HG03025 (cell line): ENCODE measurements around the gene DDN.

ENCODE experiments used
- ATAC-seq: cut with Tn5 transposase; IDR thresholded peaks from one replicate; pipeline ENCODE4 v1.9.1; 2021; ENCODE audit warnings: mild to moderate bottlenecking, moderate library complexity; ENCODE audit not compliant: unreplicated experiment, low FRiP score

The DDN gene

GRCh38 chr12:49015196-49015595 lies 16.0 kb upstream of the DDN start:
- no peak for ATAC-seq

GRCh38 chr12:49014547-49014946 lies 15.4 kb upstream of the DDN start:
- ATAC-seq = no peak

- ATAC-seq = no peak
These were observed 14.3 kb upstream of the DDN start for GRCh38 chr12:49013428-49013827.

GRCh38 chr12:49012739-49013138 lies 13.6 kb upstream of the DDN start:
- no peak for ATAC-seq

GRCh38 chr12:49010092-49010668 lies 11.0 kb upstream of the DDN start:
- no peak for ATAC-seq

- ATAC-seq = no peak
These were observed 9.8 kb upstream of the DDN start for GRCh38 chr12:49008943-49009342.

GRCh38 chr12:49000346-49000745 lies 1.2 kb upstream of the DDN start:
- no peak for ATAC-seq

- ATAC-seq = no peak
These were observed 450 bp downstream of the DDN start for GRCh38 chr12:48998497-48999353.

GRCh38 chr12:48997719-48998496 lies 1.3 kb downstream of the DDN start:
- no peak for ATAC-seq

GRCh38 chr12:48996794-48997718 lies 2.1 kb downstream of the DDN start:
- ATAC-seq = no peak

GRCh38 chr12:48995086-48995879 lies 3.9 kb downstream of the DDN start:
- ATAC-seq = no peak

- no peak for ATAC-seq
These were observed 4.7 kb downstream of the DDN start for GRCh38 chr12:48994224-48995085.

- no peak for ATAC-seq
These were observed 5.4 kb downstream of the DDN start for GRCh38 chr12:48993787-48994186.

GRCh38 chr12:48991247-48992050 lies 7.7 kb downstream of the DDN start:
- no peak for ATAC-seq

GRCh38 chr12:48990552-48990951 lies 8.6 kb downstream of the DDN start:
- no peak for ATAC-seq

- ATAC-seq = no peak
These were observed 11.0 kb downstream of the DDN start for GRCh38 chr12:48988030-48988649.

GRCh38 chr12:48986720-48987291 lies 12.4 kb downstream of the DDN start:
- no peak for ATAC-seq
